GM12878 (cell line): ENCODE measurements around the gene DAPK2. TPM values are rescaled to one million over a fixed set of nuclear protein-coding genes. Genes with fewer than 3 reads are reported as not detected.

ENCODE experiments used
- ATAC-seq: fragments of 200-7000 bp; cut with Tn5 transposase; 3 replicates; pipeline ENCODE4 v1.9.1; 2020; ENCODE audit warnings: mild to moderate bottlenecking, moderate library complexity
- BruUV-seq: library from RNA; stranded (reverse); fragments of 400-500 nt; replicated peaks from 2 replicates; lab custom pipeline; 2021; lab: Mats Ljungman, UMichigan
- CTCF ChIA-PET: fragments of 300-600 bp; sonication (Branson Sonifier 250); formaldehyde crosslinking; extraction: SDS; loops from one replicate; lab custom pipeline; 2021; ENCODE audit warnings: inconsistent platforms; lab: Yijun Ruan, JAX
- POLR2A ChIA-PET: fragments of 350-600 bp; formaldehyde crosslinking; extraction: SDS; loops from one replicate; lab custom pipeline; 2021; ENCODE audit warnings: inconsistent platforms; lab: Charles Lee
- RAD21 ChIA-PET: fragments of 300-600 bp; sonication (Branson Sonifier 250); formaldehyde crosslinking; loops from one replicate; lab custom pipeline; 2023; ENCODE audit warnings: antibody characterized with exemption; ENCODE audit not compliant: unreplicated experiment; lab: Charles Lee
- SMC1A ChIA-PET: fragments of 300-600 bp; sonication (Branson Sonifier 250); formaldehyde crosslinking; loops from one replicate; lab custom pipeline; 2023; ENCODE audit not compliant: unreplicated experiment, uncharacterized antibody; lab: Charles Lee
- DNase-seq: peaks from one replicate; pipeline ENCODE4 v3.0.0-alpha.2; 2011; ENCODE audit warnings: low read depth, low spot score
- FAIRE-seq: peaks from 3 replicates; lab custom pipeline; 2011; peaks lifted over from hg19 to GRCh38; lab: Jason Lieb, UNC
- H2AFZ ChIP-seq: 2 replicates; pipeline ENCODE4 v1.6.0; 2011; ENCODE audit warnings: low read depth, low read length, control low read depth; ENCODE audit not compliant: control insufficient read depth
- H3K27ac ChIP-seq: 2 replicates; pipeline ENCODE4 v1.5.1; 2011; ENCODE audit warnings: control low read depth; ENCODE audit not compliant: control insufficient read depth, insufficient read depth
- H3K27me3 ChIP-seq, 2 experiments: replicated peaks in 1 of 2; 2 replicates each; pipeline versions ENCODE4 v1.6.0 to v1.6.1; 2011; ENCODE audit warnings: low read length in 1 of 2; ENCODE audit not compliant: control insufficient read depth in 2 of 2, insufficient read depth in 2 of 2
- H3K36me3 ChIP-seq, 2 experiments: 2 replicates each; pipeline ENCODE4 v1.5.1; 2011; ENCODE audit warnings: low read length in 1 of 2; ENCODE audit not compliant: control insufficient read depth in 2 of 2, insufficient read depth in 2 of 2
- H3K4me1 ChIP-seq: 2 replicates; pipeline ENCODE4 v1.6.1; 2011; ENCODE audit warnings: mild to moderate bottlenecking, low read length, moderate library complexity, mixed read lengths; ENCODE audit not compliant: control insufficient read depth, insufficient read depth
- H3K4me2 ChIP-seq: 2 replicates; pipeline ENCODE4 v1.6.0; 2011; ENCODE audit warnings: control low read depth; ENCODE audit not compliant: control insufficient read depth, insufficient read depth
- H3K4me3 ChIP-seq: fragments of 200-600 bp; sonication (generic); 2 replicates; pipeline ENCODE4 v1.5.1; 2016
- H3K79me2 ChIP-seq: 2 replicates; pipeline ENCODE4 v1.6.0; 2011; ENCODE audit warnings: low read length; ENCODE audit not compliant: control insufficient read depth, insufficient read depth
- H3K9ac ChIP-seq: 2 replicates; pipeline ENCODE4 v1.8.0; 2011; ENCODE audit warnings: low read length, control low read depth, mixed read lengths; ENCODE audit not compliant: control insufficient read depth, insufficient read depth
- H3K9me3 ChIP-seq: replicated peaks from 3 replicates; pipeline ENCODE4 v1.5.1; 2011; ENCODE audit warnings: mild to moderate bottlenecking, low read length; ENCODE audit not compliant: control insufficient read depth, insufficient read depth
- H4K20me1 ChIP-seq: 2 replicates; pipeline ENCODE4 v1.6.0; 2011; ENCODE audit not compliant: control insufficient read depth, insufficient read depth
- BCL3 ChIP-seq: IDR thresholded peaks from 2 replicates; pipeline ENCODE4 v1.6.1; 2011; ENCODE audit warnings: borderline replicate concordance, low read depth, mild to moderate bottlenecking, moderate library complexity, low read length; ENCODE audit not compliant: insufficient read depth, poor library complexity, severe bottlenecking
- CHD2 ChIP-seq: IDR thresholded peaks from 2 replicates; pipeline ENCODE4 v1.6.1; 2011; ENCODE audit warnings: low read depth, low read length, improper control_type of control experiment, borderline replicate concordance
- CREB1 ChIP-seq: IDR thresholded peaks from 2 replicates; pipeline ENCODE4 v1.6.1; 2012; ENCODE audit warnings: low read depth, mild to moderate bottlenecking, inconsistent platforms
- EP300 ChIP-seq, 2 experiments: fragments of 150-350 bp in 1 of 2; IDR thresholded peaks; 2 replicates each; pipeline ENCODE4 v1.6.1; 2011 to 2012; ENCODE audit warnings: low read depth in 2 of 2, low read length in 2 of 2, borderline replicate concordance in 1 of 2, improper control_type of control experiment in 1 of 2, inconsistent platforms in 1 of 2; ENCODE audit not compliant: control insufficient read depth in 1 of 2
- MAX ChIP-seq: IDR thresholded peaks from 2 replicates; pipeline ENCODE4 v1.6.1; 2012; ENCODE audit warnings: low read depth, low read length, improper control_type of control experiment
- NKRF ChIP-seq: fragments of 450-650 bp; conservative IDR thresholded peaks from 2 replicates; pipeline ENCODE4 v1.6.1; 2017; ENCODE audit warnings: mild to moderate bottlenecking, moderate library complexity
- RAD21 ChIP-seq: IDR thresholded peaks from 2 replicates; pipeline ENCODE4 v1.6.1; 2011; ENCODE audit warnings: mild to moderate bottlenecking, low read depth, low read length, moderate library complexity; ENCODE audit not compliant: insufficient read depth
- RCOR1 ChIP-seq: conservative IDR thresholded peaks from 2 replicates; pipeline ENCODE4 v1.6.1; 2012; ENCODE audit warnings: low read depth, low read length, improper control_type of control experiment
- REST ChIP-seq: IDR thresholded peaks from 2 replicates; pipeline ENCODE4 v1.6.1; 2012; ENCODE audit warnings: mild to moderate bottlenecking, low read depth, low read length
- SREBF1 ChIP-seq: IDR thresholded peaks from 2 replicates; pipeline ENCODE4 v1.6.1; 2012; ENCODE audit warnings: mild to moderate bottlenecking, low read length
- WGBS: methylation state at CpG from one replicate; pipeline ENCODE4 v1.1.6; 2016; ENCODE audit warnings: low lambda C conversion rate; ENCODE audit not compliant: insufficient replicate concordance, insufficient coverage; ENCODE audit errors: missing lambda C conversion rate; 5-methylcytosine and 5-hydroxymethylcytosine counted together
- in situ Hi-C: fragments of 300-500 bp; cut with MboI; formaldehyde crosslinking; loops from 9 replicates; pipeline ENCODE4 v1.14.3; 2018; ENCODE audit warnings: mixed read lengths
- intact Hi-C: fragments of 100-400 bp; cut with micrococcal nuclease; formaldehyde crosslinking; loops from one replicate; pipeline ENCODE4 v1.14.2; 2022; ENCODE audit not compliant: unreplicated experiment
- polyA plus RNA-seq, 11 experiments: library from polyadenylated mRNA; depleted of rRNA in 4 of 11; unstranded in 6 of 11; stranded (reverse) in 5 of 11; fragments of >200 nt; fragmentation: Nextera tagmentation in 4 of 11; fragmentation: Illumina TruSeq in 1 of 11; extraction: Ambion mirVana in 4 of 11; extraction: Trizol in 1 of 11; gene quantifications; 1 replicate in 1 of 11; 2 replicates in 10 of 11; pipeline versions ENCODE4 v1.2.1 to v1.2.3, GENCODE V29; 2011 to 2016; ENCODE audit warnings: inconsistent platforms in 2 of 11, missing spikeins in 2 of 11, low read depth in 1 of 11
- total RNA-seq, 4 experiments: library from RNA; depleted of rRNA in 3 of 4; stranded (reverse); fragments of >200 nt in 3 of 4; fragmentation: Illumina TruSeq in 1 of 4; extraction: Trizol in 1 of 4; gene quantifications; 2 replicates each; pipeline versions ENCODE4 v1.2.1 to v1.2.3, GENCODE V29; 2013 to 2021

The DAPK2 gene
- total and polyA plus RNA-seq, 10 of the 15 experiments (the other 5 are each of a cell fraction or from before 2014, with no cell fraction given), result 0.69 to 8.4 (median 4.1) TPM

GRCh38 chr15:63870487-63871209 is 175.6 kb downstream of the DAPK2 start:
- H4K20me1 ChIP-seq, result no peaks in the 10 kb centered on the region
- H3K9me3 ChIP-seq, result no peaks in the 10 kb centered on the region; the same call in 2 of the 3 replicates
- BruUV-seq, result no TSS peak
- 81% methylated on average over 6 of the region's 6 CpGs for WGBS
- no peak overlapping the region for H3K4me3 ChIP-seq
- ATAC-seq (peak; percentile 71), FAIRE-seq (no peak), DNase-seq (no peak)
- no peaks in the 10 kb centered on the region for H3K79me2 ChIP-seq
- H3K9ac ChIP-seq, result no peak overlapping the region
- intact Hi-C loops, result no loop called here
- H3K36me3 ChIP-seq, result no peaks in the 10 kb centered on the region
- H3K27ac ChIP-seq, result peak overlapping the region; percentile 8; the same call in 1 of the 2 replicates
- ChIA-PET SMC1A (interaction anchor here (0.7 to 7.8 kb wide), 13 partner anchors 9 to 118 kb away, joined by 3 to 84 read pairs (median 7); no protein-coding TSS in a partner anchor), POLR2A (interaction anchor here (1.0 to 5.6 kb wide), 6 partner anchors 11 to 37 kb away, joined by 3 to 53 read pairs (median 6); partner anchors contain the start of gene HERC1), RAD21 (interaction anchor here (0.6 to 8.0 kb wide), 16 partner anchors 10 to 175 kb away, joined by 3 to 70 read pairs (median 5); partner anchors contain the start of gene DAPK2), CTCF (interaction anchor here (0.6 to 3.9 kb wide), 11 partner anchors 11 to 176 kb away, joined by 3 to 22 read pairs (median 5); partner anchors contain the start of gene DAPK2)
- no peak overlapping the region for H2AFZ ChIP-seq
- peaks cover 20% of the 10 kb centered on the region for H3K4me1 ChIP-seq
- in situ Hi-C loops, result no loop called here
- no peaks in the 10 kb centered on the region for H3K27me3 ChIP-seq
- H3K4me2 ChIP-seq, result no peak overlapping the region
- TF ChIP-seq SREBF1 (0 out of 2 replicates have a peak, but pooled peaks have one; percentile 31), REST (peak; percentile 95), CREB1 (no peak), MAX (peak; percentile 49; the same call in 1 of the 2 replicates), NKRF (0 out of 2 replicates have a peak, but pooled peaks have one; percentile 35), CHD2 (peak; percentile 17; the same call in 1 of the 2 replicates), BCL3 (no peak), RAD21 (no peak), EP300 (IDR thresholded peaks at IDR 0.05; ENCODE audit: borderline replicate concordance in 1 of 2, control insufficient read depth in 1 of 2, low read depth in 2 of 2, low read length in 2 of 2) (no peak), RCOR1 (no peak)
